RKO (cell line): ENCODE data around the gene FOXL2.

Experiments used
- DNase-seq: peaks from one replicate; pipeline ENCODE4 v3.0.0-alpha.2; 2016; ENCODE audit warnings: low spot score

Gene FOXL2

GRCh38 chr3:138946663-138947494 is at the start of gene FOXL2, which contains the start of gene FOXL2NB:
Gene FOXL2 (minus strand): TSS chr3:138947137. CDS start chr3:138946722, 415 bp downstream.
Gene FOXL2NB (plus strand): TSS chr3:138947217. CDS start chr3:138947365, 148 bp downstream.
- DNase-seq: no peak

- no peak for DNase-seq
Measured at GRCh38 chr3:138995706-138996105, 48.8 kb upstream of the FOXL2 start.

GRCh38 chr3:138987181-138987580 is 40.2 kb upstream of the FOXL2 start:
- no peak for DNase-seq

DNA sequence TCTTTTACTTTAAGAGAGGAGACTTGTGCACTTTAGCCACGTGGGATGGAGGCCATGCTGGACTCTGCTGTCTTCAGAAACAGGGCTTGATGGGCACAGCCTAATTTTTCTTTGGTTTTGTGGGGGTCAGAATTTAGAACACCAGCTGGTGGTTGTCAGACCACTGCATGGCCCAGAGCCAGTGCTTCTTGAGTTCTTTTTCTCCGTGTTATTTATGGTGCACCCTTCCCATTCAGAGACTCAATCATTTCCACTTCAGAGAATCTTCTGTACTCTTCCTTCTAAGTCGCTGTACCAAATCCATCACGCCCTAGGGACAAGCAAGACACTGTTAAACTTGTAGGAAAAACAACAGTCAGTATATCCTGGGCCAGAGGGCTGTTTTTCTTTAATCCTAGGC is 39.0 kb upstream of the FOXL2 start:
- DNase-seq: no peak

DNA sequence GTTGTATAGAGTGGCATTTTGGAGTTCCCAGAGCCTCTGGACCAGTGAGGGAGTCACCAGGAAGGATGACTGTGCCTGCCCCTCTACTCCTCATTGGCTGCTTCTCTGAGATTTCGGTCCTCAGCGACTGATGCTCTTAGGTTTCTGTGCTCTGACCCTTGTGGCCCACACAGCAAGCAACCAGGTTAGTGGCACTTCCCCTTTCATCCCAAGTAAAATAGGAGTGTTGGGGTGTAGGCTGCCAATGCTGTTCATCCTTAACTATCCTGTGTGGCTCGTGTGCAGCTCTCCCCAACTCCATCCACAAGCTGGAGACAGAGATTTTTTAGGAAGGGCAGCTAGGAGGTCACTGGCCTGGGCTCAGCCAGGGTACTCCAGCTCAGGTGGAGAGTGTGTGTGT is 37.9 kb upstream of the FOXL2 start:
- DNase-seq: peak; percentile 3

- no peak for DNase-seq
Measured at GRCh38 chr3:138976047-138976446, 29.1 kb upstream of the FOXL2 start.

DNA sequence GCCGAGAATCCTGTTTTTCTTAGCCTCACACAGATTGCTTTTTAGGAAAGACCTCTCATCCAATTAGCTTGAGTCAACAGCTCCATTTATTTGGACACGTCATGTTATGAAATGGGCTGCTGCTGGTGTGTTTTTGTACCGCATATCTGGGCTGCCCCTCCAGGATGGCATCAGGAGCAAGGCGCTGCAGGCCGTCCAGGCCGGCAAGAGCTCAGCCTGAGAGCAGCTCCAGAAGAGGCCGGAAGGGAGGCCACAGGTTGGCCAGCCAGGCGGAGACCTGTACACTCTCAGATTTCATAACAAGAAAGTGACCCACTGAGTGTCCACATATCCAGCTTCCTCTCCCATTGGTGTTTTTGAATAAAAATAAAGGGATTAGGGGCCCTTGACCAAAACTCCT is 28.4 kb upstream of the FOXL2 start:
- no peak for DNase-seq

GRCh38 chr3:138974462-138974861 is 27.5 kb upstream of the FOXL2 start:
- DNase-seq: peak; percentile 38

DNA sequence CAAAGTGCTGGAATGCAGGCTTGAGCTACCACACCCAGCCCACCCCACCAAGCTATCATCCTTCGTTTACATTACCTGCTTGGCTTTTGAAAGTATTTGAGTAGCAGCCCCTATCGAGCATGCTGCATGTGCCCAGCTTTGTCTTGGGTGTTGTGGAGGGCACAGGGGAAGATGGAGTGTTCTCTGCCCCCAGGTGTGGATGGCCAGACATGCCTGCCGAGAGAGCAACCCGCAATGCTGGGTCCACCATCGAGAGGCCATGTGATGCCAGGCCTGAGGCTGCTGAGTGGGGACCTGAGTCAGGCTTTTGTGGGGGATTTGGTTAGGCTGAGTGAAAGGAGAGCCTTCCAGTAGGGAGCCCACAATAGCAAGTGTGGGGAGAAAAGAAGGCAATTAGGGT is 26.0 kb upstream of the FOXL2 start:
- DNase-seq: no peak

DNA sequence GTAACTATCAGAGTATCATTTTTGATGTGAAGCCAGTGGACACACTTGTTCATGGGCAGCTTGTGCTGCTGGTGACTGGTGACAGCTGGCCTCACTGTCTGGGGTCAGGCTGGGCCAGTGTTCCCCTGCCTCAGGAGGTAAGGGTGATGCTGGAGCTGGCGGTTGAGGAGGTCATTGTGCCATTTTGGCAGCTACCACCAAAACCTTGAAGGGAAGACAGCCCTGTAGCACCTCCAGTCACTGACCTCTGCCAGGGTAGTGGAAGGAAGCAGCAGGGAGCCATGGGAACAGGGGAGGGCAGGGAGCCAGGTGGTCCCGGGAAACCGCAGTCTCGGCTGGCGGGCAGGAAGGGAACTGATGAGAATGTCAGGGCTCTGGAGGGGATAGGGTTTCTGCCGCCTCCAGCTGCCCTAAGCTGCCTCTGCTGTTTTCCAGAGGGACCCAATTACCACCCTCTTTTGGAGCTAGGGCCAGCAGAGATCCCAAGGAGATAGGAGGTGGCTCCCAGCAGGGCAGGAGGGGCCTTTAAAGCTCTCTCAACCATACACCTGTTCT is 24.9 kb upstream of the FOXL2 start:
- DNase-seq: no peak

DNA sequence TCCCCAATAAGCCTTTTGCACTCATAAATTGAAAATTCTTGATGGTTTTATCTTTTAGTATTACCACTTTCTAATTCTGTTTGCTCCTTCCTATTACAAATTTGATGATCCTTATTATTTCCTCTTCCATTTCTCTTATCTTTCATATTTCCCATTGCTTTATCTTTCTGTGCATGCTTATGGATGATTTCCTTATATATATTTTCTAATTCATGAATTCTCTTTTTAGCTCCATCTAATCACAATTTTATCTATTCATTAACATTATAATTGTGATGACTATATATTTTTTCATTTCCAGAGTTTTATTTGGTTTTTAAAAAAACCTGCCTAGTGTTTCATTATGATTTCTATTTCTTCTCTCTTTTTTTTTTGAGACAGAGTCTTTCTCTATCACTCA is 18.0 kb upstream of the FOXL2 start:
- DNase-seq: no peak

GRCh38 chr3:138964264-138964663 is 17.3 kb upstream of the FOXL2 start:
- DNase-seq: no peak

DNA sequence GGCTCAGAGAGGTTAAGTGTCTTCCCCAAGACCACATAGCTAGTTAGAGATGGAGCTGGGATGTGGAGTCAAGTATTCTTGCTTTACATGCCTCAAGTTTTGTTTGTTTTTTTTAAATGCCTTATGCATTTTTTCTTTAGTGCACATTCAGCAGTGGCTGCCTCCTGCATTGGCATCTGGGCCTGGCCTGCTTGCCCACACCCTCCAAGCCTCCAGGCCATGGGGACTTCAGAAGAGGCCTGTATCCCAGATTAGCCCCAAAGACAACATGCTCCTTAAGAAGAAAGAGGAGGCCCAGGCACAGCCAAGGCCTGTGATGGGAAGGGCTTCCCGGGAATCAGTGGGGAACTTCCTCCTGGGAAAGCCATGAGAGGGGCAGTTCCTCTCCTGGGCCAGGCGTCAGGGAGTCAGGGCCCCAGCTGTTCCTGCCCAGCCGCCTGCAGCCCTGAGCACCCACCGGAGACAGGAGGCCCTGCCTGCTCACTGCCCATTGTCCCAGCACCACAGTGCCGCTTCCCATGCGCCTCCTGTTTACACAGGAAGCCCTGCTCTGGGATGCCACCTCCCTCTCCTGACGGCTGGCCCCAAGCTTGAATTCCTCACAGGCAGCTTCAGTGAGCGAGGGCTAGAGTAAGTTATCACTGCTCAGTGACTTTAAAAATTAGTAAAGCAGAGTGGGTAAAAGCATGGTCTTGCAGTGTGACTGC is 16.1 kb upstream of the FOXL2 start:
- DNase-seq: no peak

GRCh38 chr3:138960417-138960852 is 13.5 kb upstream of the FOXL2 start:
- DNase-seq: no peak

DNA sequence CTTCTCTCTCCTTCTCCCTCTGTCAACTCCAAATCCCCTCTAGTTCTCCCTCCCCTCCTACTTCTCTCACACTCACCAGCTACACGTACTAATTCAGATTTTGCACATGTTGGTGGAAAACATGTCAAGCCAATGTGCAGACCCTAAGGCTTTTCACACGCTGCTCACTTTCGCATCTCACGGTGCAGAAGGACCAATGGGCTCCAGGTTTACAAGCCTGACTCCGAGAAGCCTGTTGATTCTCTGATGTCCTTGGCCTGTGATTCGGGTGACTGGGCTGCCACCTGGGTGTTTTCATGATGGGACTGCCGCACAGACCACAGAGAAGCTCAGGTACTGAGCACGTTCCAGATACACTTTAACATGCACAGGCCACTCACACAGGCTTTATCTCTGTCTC is 3.8 kb upstream of the FOXL2 start:
- no peak for DNase-seq

- no peak for DNase-seq
Measured at GRCh38 chr3:138950006-138950644, 3.2 kb upstream of the FOXL2 start.

GRCh38 chr3:138949445-138950005 is 2.6 kb upstream of the FOXL2 start:
- no peak for DNase-seq

DNA sequence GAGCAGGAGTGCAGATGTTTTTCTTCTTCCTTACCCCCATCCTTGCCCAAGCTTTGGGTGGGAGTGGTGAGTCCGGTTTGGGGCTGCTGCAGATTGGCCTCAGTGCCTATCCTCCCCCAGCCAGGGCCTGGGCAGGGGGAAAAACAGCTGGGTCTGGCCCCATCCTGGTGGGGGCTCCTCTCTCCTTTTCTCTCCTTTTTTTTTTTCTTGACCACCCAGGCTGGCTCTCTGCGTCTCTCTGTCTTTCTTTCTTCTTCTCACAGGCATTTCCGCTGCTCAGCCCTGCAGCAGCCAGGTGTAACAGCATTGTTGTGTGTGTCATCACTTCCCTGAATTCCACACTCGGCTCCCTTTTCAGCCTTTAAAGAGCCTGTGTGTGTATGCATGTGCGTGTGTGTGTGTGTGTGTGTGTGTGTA is 2.1 kb upstream of the FOXL2 start:
- DNase-seq: no peak

- no peak for DNase-seq
Measured at GRCh38 chr3:138948371-138949001, 1.5 kb upstream of the FOXL2 start.

DNA sequence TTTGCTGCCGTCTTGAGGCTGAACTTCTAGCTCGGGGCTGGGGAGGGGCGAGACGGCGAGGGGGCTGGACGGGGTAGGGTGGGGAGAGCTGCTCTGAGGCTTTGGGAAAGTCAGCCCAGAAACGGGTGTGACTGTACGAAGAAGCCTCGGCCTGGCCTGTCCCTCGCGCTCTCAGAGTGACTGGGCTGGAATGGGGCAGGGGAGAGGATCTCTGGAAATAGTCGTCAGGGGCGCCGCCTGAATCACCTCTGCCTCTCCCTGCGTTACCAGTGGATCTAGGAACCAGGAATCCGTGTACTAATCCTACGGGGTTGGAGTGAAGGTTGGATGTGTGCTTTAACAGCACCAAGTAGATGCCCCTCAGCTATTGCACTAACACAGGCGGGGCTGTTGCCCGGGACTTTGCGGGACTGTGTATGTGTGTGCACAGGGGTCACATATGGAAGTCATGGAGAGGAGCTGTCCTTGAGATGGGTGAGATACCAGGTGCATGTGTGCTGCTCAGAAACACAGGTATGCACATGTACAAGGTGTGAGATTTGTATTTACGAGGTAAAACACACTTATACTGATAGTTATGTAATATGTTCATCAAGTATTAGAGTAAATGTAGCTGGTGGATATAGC is 671 bp upstream of the FOXL2 start:
- no peak for DNase-seq
